Neural cell (in vitro differentiated cells): ENCODE measurements around the gene CCNL2. TPM values are rescaled to one million over a fixed set of nuclear protein-coding genes. Genes with fewer than 3 reads are reported as not detected.

Source experiments
- H2AFZ ChIP-seq: fragments of 200-600, 300-800 bp; sonication (generic), shearing (Covaris generic); 2 replicates; pipeline ENCODE4 v1.6.0; 2014; ENCODE audit warnings: low read depth, mild to moderate bottlenecking, antibody characterized with exemption, low read length, moderate library complexity
- H3F3A ChIP-seq: fragments of 200-600 bp; shearing (Covaris generic); 2 replicates; pipeline ENCODE4 v1.6.1; 2016; ENCODE audit warnings: mild to moderate bottlenecking, moderate library complexity, mixed read lengths, antibody characterized with exemption, low read length; ENCODE audit not compliant: insufficient read depth, poor library complexity, severe bottlenecking
- H3K27ac ChIP-seq: fragments of 200-600, 300-800 bp; sonication (generic), shearing (Covaris generic); 2 replicates; pipeline ENCODE4 v1.5.1; 2014; ENCODE audit warnings: mild to moderate bottlenecking, low read length, moderate library complexity
- H3K27me3 ChIP-seq: fragments of 300-800, 200-600 bp; sonication (generic), shearing (Covaris generic); 2 replicates; pipeline ENCODE4 v1.6.0; 2014; ENCODE audit warnings: mild to moderate bottlenecking, low read depth, low read length, moderate library complexity; ENCODE audit not compliant: insufficient read depth
- H3K36me3 ChIP-seq: fragments of 300-800, 200-600 bp; sonication (generic), shearing (Covaris generic); 2 replicates; pipeline ENCODE4 v1.5.1; 2014; ENCODE audit warnings: mild to moderate bottlenecking, antibody characterized with exemption, low read length, moderate library complexity; ENCODE audit not compliant: insufficient read depth
- H3K4me2 ChIP-seq: fragments of 300-800, 200-600 bp; sonication (generic), shearing (Covaris generic); 2 replicates; pipeline ENCODE4 v1.6.0; 2014; ENCODE audit warnings: mild to moderate bottlenecking, low read length
- H3K4me3 ChIP-seq: fragments of 300-800, 200-600 bp; sonication (generic), shearing (Covaris generic); 2 replicates; pipeline ENCODE4 v1.5.1; 2014; ENCODE audit warnings: mild to moderate bottlenecking, low read length, moderate library complexity
- H3K79me2 ChIP-seq: fragments of 200-600 bp; shearing (Covaris generic); replicated peaks from 2 replicates; pipeline ENCODE4 v1.6.0; 2014; ENCODE audit warnings: mild to moderate bottlenecking, low read length, moderate library complexity; ENCODE audit not compliant: insufficient read depth
- H3K9ac ChIP-seq: fragments of 300-800, 200-600 bp; sonication (generic), shearing (Covaris generic); 2 replicates; pipeline ENCODE4 v1.6.1; 2016; ENCODE audit warnings: mild to moderate bottlenecking, low read length, mixed read lengths
- H3K9me2 ChIP-seq: fragments of 200-600 bp; shearing (Covaris generic); 2 replicates; pipeline ENCODE4 v1.6.1; 2016; ENCODE audit warnings: mild to moderate bottlenecking, low read length, mixed read lengths; ENCODE audit not compliant: insufficient read depth
- H3K9me3 ChIP-seq: fragments of 200-600, 300-800 bp; sonication (generic), shearing (Covaris generic); 2 replicates; pipeline ENCODE4 v1.6.1; 2016; ENCODE audit warnings: mild to moderate bottlenecking, mixed run types, low read length, moderate library complexity, mixed read lengths
- H4K20me1 ChIP-seq: fragments of 200-600 bp; shearing (Covaris generic); 2 replicates; pipeline ENCODE4 v1.6.1; 2016; ENCODE audit warnings: mild to moderate bottlenecking, mixed run types; ENCODE audit not compliant: insufficient read depth
- CTCF ChIP-seq: fragments of 450-650 bp; IDR thresholded peaks from 2 replicates; pipeline ENCODE4 v1.5.1; 2014; ENCODE audit warnings: antibody characterized with exemption, mild to moderate bottlenecking, moderate library complexity; ENCODE audit not compliant: poor library complexity, severe bottlenecking
- RAD21 ChIP-seq: fragments of 450-650 bp; conservative IDR thresholded peaks from 2 replicates; pipeline ENCODE4 v1.6.1; 2014; ENCODE audit warnings: antibody characterized with exemption, mild to moderate bottlenecking, moderate library complexity
- TAF1 ChIP-seq: IDR thresholded peaks from 2 replicates; pipeline ENCODE4 v1.6.1; 2012; ENCODE audit warnings: low read depth
- polyA plus RNA-seq: library from polyadenylated mRNA; depleted of rRNA; stranded (reverse); fragments of >200 nt; gene quantifications from 2 replicates; pipeline ENCODE4 v1.2.3, GENCODE V29; 2014

CCNL2 gene
- polyA plus RNA-seq, 1 donor from 2014 or later, result 696 TPM

GRCh38 chr1:1335792-1336248, 63.3 kb downstream of the CCNL2 start:
- Histone ChIP-seq H3K9me2 (no peaks in the 10 kb centered on the region), H3K9me3 (no peaks in the 10 kb centered on the region), H4K20me1 (no peaks in the 10 kb centered on the region), H2AFZ (no peak overlapping the region), H3K4me3 (no peak overlapping the region), H3K27me3 (no peaks in the 10 kb centered on the region), H3K9ac (no peak overlapping the region), H3K79me2 (no peaks in the 10 kb centered on the region), H3F3A (no peaks in the 10 kb centered on the region), H3K36me3 (no peaks in the 10 kb centered on the region), H3K4me2 (no peak overlapping the region), H3K27ac (no peak overlapping the region)
- no peak for TF ChIP-seq CTCF
- TF ChIP-seq RAD21, result no peak
- no peak for TF ChIP-seq TAF1

Other genes with a start within 250 kb of the CCNL2 start
- not detected in 2 replicates for gene TTLL10, start 225.5 kb downstream of the CCNL2 start, polyA plus RNA-seq
- not detected in 2 replicates for gene TNFRSF18, start 192.7 kb downstream of the CCNL2 start, polyA plus RNA-seq
- 0.66 TPM in 1 of 2 replicates, not detected in the other for gene TNFRSF4, start 185.2 kb downstream of the CCNL2 start, polyA plus RNA-seq
- gene SDF4, start 167.3 kb downstream of the CCNL2 start, polyA plus RNA-seq, result 91.2 and 114 TPM in 2 replicates
- 46.5 and 52.6 TPM in 2 replicates for gene B3GALT6, start 167.1 kb downstream of the CCNL2 start, polyA plus RNA-seq
- 0.74 TPM in 1 of 2 replicates, not detected in the other for gene C1QTNF12, start 152.6 kb downstream of the CCNL2 start, polyA plus RNA-seq
- 76.5 and 79.7 TPM in 2 replicates for gene UBE2J2, start 125.5 kb downstream of the CCNL2 start, polyA plus RNA-seq
- gene SCNN1D, start 118.9 kb downstream of the CCNL2 start, polyA plus RNA-seq, result 9.8 and 16.0 TPM in 2 replicates
- gene ACAP3, start 91.4 kb downstream of the CCNL2 start, polyA plus RNA-seq, result 186 and 230 TPM in 2 replicates
- 25.0 and 36.8 TPM in 2 replicates for gene PUSL1, start 90.7 kb downstream of the CCNL2 start, polyA plus RNA-seq
- gene INTS11, start 74.7 kb downstream of the CCNL2 start, polyA plus RNA-seq, result 131 and 132 TPM in 2 replicates
- gene CPTP, start 74.5 kb downstream of the CCNL2 start, polyA plus RNA-seq, result 9.9 and 13.3 TPM in 2 replicates
- 1.0 and 1.2 TPM in 2 replicates for gene TAS1R3, start 68.1 kb downstream of the CCNL2 start, polyA plus RNA-seq
- gene DVL1, start 49.9 kb downstream of the CCNL2 start, polyA plus RNA-seq, result 100 and 102 TPM in 2 replicates
- 0.92 and 1.7 TPM in 2 replicates for gene MXRA8, start 40.8 kb downstream of the CCNL2 start, polyA plus RNA-seq
- gene AURKAIP1, start 24.1 kb downstream of the CCNL2 start, polyA plus RNA-seq, result 104 and 119 TPM in 2 replicates
- gene MRPL20, start 8.0 kb upstream of the CCNL2 start, polyA plus RNA-seq, result 168 and 204 TPM in 2 replicates
- gene ANKRD65, start 21.9 kb upstream of the CCNL2 start, polyA plus RNA-seq, result 0.28 TPM in 1 of 2 replicates, not detected in the other
- gene VWA1, start 36.4 kb upstream of the CCNL2 start, polyA plus RNA-seq, result 0.88 and 1.4 TPM in 2 replicates
- not detected in 2 replicates for gene ATAD3C, start 50.4 kb upstream of the CCNL2 start, polyA plus RNA-seq
- gene ATAD3B, start 72.4 kb upstream of the CCNL2 start, polyA plus RNA-seq, result 51.3 and 57.2 TPM in 2 replicates
- gene ATAD3A, start 112.8 kb upstream of the CCNL2 start, polyA plus RNA-seq, result 30.3 and 42.7 TPM in 2 replicates
- gene TMEM240, start 141.3 kb upstream of the CCNL2 start, polyA plus RNA-seq, result 46.7 and 52.1 TPM in 2 replicates
- gene SSU72, start 175.5 kb upstream of the CCNL2 start, polyA plus RNA-seq, result 56.2 and 66.3 TPM in 2 replicates
- 4.5 and 6.2 TPM in 2 replicates for gene FNDC10, start 200.8 kb upstream of the CCNL2 start, polyA plus RNA-seq
- 106 and 153 TPM in 2 replicates for gene MIB2, start 216.2 kb upstream of the CCNL2 start, polyA plus RNA-seq
- 0.98 and 4.3 TPM in 2 replicates for gene MMP23B, start 232.8 kb upstream of the CCNL2 start, polyA plus RNA-seq